GM18858 (cell line): Measurements from ENCODE around the gene KMO.
A peak's percentile ranks its signal among the peaks of the same experiment; 100 is the strongest.

Experiments used
- ATAC-seq: cut with Tn5 transposase; IDR thresholded peaks from one replicate; pipeline ENCODE4 v1.9.1; 2021; ENCODE audit not compliant: unreplicated experiment

Gene KMO

DNA sequence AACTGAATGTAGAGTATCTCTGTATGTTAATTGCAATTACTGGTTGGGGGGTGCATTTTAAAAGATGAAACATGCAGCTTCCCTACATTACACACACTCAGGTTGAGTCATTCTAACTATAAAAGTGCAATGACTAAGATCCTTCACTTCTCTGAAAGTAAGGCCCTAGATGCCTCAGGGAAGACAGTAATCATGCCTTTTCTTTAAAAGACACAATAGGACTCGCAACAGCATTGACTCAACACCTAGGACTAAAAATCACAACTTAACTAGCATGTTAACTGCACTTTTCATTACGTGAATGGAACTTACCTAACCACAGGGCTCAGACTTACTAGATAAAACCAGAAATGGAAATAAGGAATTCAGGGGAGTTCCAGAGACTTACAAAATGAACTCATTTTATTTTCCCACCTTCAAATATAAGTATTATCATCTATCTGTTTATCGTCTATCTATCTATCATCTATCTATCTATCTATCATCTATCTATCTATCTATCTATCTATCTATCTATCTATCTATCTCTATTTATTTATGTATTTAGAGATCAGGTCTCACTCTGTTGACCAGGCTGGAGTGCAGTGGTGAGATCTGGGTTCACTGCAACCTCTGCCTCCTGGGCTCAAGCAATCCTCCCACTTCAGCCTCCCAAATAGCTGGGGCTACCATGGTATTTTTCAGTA is 60.2 kb downstream of the KMO start:
- peak; percentile 71 for ATAC-seq

DNA sequence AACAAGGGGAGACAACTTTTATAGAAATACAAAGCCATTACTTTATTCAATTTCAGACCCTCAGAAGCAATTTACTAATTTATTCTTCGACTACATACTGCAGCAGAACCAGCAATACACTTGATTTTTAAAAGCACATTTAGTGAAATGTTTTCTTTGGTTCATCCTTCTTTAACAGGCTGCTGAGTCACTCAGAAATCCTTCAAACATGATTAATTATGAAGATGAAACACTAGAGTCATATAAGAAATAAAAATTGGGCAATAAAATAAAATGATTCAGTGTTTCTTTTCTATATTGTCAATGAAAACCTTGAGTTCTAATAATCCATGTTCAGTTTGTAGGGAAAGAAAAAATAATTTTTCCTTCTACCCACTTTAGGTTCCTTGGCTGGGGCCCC is 61.0 kb downstream of the KMO start:
- ATAC-seq = no peak

DNA sequence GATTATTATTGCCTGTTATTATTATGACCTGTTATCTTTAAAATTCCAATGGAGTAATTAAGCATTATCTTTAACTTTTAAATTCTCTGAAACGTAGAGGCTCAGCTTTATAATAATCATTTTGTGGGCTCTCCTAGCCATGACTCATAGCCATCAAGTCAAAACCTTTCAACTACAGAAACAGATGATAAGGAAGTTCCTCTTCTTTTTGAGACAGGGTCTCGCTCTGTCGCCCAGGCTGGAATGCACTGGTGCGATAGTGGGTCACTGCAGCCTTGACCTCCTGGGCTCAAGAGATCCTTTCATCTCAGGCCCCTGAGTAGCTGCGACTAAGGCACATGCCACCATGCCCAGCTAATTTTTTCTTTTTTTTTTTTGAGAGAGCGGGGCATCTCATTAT is 64.5 kb downstream of the KMO start:
- no peak for ATAC-seq

DNA sequence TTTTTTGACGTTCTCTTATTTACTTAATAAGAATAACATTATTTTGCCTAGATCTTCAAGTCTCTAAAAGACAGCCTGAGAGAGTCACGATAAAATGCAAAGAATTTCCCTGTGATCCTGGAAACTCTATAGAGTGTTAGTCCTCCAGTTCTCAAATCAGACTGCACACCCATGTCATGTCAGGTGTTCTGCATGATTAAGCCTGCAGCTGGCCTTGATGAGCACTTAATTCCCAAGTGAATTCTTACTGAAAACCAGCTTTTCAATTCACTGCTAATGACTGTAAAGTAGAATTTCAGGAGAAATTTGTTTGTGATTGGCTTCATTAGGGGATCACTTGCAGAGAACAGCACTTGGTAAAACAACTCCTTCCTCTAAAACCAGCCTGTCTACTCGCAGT is 66.1 kb downstream of the KMO start:
- no peak for ATAC-seq

DNA sequence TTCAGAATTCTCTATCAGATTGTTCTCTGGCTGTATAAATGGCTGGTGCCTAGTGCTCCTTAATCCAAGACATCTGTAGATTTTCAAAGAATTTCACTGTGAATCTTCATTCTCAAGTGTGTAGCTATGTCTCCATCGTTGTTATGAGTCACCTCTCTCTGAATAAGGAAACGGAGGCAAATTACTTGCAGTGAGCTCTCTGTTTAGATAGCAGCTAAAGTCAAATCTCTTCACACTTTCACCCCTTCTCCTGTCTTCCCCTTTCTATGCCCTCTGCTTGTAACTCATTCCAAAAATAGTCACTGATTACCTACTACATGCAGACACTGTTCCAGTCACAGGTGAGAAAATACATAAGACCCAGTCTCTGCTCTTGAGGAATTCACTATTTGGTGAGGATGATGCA is 68.3 kb downstream of the KMO start:
- peak; percentile 87 for ATAC-seq

DNA sequence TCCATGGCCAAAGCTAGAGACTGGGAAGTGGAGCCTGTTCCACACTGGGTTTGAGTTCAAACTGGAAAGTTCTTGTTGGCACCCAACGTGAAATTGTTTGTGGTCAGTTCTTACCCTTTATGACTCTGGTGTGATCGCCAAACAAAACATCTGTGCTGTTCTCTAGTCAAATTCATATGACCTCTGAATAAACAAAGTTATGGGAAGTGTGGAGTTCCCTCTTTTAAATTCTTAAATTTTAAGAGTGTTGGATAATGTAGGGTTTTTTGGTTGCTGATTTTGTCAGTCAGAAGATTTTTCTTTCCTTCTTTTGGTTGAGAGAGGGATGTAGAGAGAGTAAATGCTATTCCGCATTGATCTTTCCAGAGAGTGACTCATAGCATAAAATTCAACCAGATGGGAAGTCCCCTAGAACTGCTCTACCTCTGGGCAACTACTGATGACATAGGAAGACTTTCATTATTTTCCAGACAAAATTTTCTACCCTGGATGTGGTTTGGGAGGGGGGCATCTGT is 71.6 kb downstream of the KMO start:
- no peak for ATAC-seq

DNA sequence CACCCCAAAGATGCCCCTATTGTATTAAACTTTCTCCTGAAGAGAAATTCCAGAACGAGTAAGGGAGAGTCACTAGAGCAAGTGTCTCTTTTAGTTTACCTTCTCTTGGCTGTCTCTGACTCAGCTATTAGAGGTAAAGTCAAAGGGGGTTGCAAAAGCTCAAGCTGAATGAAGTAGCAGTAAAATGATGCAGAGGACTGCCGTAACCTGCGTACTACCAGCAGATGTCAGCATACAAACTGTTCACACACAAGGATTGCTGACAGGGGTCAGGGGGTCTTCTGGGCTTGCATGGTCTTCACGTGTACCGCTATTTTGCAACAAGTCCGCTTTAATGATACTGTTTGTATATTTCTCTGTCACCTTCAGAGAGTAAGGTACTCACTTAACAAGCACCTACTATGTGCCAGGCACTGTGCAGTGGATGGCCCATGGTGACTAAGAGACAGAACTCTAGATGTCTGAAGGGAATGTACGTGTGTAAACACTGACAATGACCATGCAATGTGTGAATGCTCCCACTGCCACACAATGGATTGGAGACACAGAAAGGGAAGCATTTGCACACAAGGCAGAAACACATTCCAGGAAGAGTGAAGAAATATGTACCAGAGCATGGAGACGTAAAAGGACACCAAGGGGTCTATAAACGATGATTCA is 73.1 kb downstream of the KMO start:
- ATAC-seq = no peak

DNA sequence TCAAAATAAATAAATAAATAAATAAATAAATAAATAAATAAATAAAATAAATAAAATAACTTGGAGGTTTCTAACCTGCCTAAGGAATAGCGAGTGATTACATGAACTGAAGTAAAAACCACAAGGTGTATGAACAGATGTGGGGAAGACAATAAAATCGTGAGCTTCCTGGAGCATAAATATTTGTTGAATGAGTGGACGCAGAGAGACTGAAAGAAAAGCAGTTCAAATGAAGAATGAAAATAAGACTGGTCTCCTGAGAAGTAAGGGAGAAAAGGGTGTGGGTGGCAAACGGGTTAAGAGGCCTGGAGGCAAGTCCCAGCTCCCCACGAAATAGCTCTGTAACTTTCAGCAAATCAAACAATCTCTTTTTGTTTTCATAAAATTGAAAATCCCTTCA is 74.4 kb downstream of the KMO start:
- no peak for ATAC-seq

DNA sequence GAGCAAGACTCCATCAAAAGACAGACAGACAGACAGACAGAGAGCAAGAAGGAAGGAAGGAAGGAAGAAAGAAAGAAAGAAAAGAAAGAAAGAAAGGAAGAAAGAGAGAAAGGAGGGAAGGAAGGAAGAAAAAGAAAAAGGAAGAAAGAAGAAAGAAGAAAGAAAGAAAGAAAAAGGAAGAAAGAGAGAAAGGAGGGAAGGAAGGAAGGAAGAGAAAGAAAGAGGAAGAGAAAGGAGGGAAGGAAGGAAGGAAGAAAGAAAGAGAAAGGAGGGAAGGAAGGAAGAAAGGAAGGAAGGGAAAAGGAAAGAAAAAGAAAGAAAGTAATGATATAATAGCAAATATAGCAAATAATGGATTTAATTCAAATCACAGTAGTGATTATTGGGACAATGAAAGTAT is 75.3 kb downstream of the KMO start:
- no peak for ATAC-seq

DNA sequence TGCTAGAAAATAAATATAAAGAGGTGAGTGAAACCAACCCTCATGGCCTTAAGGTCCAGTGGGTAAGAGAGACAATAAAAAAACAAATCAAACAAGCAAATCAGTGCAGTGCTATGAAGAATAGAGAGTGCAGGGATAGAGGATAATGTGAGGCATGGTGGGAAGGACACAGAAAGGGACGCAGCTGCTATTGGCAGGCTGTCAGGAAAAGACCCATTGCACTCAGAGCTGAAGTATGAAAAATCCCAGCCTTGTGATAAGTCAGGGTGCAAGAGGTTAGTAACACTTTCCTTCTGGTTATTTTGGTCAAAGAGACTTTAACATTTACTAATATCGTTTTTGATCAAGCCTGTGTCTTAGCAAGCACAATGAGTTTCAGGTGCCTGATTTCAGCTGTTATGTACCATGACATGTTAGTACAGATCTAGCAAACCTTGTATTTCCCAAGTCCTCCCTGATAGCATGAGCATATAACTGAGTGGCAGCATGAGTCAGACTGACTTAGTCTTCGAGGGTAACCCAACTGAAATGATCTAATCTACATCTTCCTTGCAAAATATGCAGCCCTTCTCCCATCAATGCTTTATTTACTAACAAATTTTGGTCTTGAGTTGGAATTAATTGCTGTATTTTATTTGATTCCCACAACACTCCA is 76.3 kb downstream of the KMO start:
- ATAC-seq = no peak

DNA sequence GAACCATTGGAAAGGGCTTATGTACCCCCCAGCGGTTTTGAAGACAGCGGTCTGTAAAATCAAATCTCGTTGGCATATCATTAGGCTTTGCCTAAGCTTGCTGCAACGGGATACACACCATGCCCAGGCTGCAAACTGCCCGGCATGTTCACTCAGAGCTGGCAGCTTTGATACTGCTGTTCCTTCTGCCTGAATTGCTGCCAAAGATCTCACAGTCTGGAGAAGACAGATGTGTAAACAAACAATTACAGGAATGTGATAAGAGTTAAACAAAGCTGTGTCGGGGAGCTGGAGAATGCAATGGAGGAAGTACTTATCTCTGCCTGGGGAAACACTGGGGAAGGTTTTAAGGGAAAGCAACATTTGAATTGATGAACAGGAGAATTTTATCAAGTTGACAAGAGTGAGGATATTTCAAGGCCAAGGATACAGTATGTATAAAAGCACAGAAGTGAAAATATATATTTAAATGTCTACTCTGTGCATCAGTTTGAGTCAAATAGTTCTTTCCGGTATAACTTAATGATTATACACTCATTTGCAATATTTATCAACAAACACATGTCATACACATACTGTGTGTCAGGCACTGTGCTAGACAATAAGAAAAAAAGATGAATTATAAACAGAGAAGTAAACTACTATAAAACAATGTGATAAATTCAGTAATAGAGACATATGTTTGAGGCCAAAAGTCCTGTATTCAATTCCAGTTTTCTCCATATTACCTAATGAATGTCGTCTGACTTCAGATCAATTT is 78.1 kb downstream of the KMO start:
- no peak for ATAC-seq

DNA sequence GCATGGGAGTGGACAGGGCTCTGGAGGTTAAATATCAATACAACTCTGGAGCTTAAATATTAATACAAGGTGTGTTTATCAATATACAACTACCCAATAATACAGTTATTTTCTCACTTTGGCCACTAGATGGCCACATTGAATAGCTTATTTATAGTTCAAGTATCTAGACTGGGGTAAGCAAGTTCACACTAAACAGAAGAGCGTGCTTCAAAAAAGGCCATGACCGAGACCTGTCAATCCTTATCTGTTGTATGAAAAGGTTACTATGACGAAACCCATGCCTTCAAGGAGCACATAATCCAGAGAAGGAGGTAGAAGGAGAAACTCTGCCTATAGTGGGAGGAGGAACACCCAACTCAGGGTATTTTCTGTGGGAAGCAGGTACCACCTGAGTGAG is 78.9 kb downstream of the KMO start:
- ATAC-seq = peak; percentile 92

DNA sequence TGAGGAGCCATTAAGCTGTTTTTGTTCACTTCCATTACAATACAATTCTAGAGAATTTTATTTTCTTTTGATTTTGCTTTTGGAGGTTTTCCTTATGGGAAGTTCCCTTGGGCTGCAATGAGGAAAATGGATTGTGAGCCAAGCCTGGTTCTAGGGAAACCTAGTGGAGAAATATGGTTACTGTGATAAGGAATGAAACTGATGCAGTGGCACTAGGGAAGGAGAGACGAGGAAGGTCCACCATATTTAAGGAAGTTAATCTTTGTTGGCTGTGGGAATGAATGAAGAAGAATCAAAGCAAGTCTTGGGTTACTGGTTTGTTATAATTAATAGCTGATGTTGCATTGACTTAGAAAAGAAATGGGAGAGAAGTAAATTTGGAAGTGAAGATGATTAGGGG is 79.6 kb downstream of the KMO start:
- ATAC-seq = no peak

DNA sequence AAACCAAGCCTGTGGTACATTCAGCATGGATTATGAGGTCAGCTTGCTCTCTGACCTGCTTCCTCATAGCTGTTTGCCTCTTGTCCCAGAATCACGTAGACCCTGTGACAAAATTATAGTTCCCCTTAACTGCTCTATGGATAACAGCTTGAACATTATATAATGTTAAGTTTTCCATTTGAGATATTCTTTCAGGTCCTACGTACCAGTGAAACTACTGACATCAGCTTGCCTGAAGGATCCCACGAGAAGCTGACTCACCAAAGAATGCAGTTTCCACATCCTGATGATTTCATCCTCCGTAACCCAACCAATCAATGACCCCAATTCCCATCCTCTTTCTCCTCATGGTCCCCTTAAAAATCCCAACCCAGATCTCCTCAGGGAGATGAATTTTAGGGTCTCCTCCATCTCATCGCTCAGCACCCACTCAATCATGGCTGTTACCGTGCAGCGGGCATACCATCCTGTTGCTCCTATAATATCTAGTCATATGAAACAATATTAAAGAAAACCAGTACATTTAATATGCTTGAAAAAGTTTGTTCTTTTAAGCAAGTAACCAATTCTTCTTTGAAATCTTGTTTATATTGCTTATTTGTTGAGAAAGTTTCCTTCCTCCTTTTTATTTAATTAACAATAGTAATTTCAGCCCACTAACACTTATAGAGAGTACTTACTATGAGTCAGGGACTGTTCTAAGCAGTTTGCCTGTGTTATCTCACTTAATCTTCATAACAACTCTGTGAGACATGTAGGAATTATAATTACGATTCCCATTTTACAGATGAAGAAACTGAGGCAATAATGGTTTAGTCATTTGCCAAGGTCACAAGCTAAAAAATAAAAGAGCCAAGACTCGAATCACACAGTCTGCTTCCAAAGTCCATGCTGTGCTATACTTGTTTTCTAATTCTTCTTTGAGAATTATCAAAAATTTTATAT is 80.6 kb downstream of the KMO start:
- ATAC-seq = no peak

DNA sequence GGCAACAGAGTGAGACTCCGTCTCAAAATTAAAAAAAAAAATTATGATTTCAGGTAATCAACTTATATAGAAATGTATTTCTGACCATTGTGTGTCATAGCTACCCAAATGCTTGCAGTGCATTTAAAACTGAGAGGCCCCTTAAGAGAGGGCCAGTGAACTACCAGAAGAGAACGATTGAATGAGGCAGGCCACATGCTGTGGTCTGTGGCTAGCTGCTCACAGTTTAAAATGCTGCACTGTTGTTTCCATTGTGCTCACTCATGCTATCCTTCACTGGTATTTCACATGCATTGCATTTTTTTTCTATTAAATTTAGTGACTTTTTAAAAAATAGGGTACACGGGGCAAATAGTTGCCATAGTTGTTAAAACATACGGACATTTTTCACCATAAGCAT is 82.0 kb downstream of the KMO start:
- ATAC-seq = no peak

DNA sequence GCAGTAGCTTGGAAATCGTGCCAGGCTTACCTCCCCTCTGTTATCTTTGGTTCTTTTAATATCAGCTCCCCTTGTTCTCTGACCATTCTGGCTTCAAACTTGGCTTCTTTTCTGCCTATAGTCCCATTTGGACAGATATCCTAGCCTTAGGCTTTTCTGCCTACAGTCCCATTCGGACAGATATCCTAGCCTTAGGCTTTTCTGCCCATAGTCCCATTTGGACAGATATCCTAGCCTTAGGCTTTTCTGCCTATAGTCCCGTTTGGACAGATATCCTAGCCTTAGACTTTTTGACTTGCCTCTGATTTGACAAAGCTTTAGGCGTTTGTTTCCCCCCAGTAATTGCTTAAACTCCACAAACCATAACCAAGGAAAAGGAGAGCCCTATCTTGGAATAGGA is 82.4 kb downstream of the KMO start:
- ATAC-seq = no peak

DNA sequence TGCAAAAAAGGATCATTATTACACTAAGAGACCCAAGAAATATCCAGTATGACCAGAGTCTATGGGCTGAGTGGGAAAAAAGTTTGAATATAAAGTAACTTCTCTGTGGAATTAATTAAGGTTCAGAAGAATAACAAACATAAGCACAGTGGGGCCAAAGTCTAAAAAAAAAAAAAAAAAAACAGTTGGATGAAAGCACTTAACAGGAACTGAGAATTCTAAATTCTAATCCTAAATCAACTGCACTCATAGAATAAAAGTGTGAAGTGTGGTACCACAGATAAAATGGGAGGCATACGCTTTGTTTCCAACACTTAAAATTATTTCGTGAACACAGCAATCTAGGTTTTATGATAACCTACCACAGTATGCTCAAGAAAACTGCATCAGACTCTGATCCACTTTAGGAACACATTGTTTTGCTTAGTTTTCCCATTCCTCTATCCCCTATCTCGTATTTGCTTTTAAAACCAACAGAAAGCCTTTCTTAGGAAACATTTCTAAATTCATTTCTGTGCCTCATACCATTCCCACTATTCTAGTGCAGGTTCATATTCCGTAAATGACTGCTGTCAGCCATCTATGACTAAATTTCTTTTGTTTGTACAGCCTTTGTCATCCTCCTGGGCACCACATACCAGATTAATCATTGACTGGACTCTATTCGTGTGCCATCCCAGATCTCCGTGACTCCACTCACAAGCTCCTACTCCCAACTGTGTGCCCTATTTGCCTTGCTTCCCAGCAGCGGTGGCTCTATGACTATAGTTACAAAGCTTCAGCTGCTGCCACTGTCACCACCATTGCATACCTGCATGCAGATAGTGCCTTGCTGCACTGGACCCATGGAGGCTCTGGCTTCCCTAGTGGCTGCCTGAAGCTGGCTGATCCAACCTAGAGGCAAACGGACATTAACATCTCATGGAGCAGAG is 83.1 kb downstream of the KMO start:
- no peak for ATAC-seq

DNA sequence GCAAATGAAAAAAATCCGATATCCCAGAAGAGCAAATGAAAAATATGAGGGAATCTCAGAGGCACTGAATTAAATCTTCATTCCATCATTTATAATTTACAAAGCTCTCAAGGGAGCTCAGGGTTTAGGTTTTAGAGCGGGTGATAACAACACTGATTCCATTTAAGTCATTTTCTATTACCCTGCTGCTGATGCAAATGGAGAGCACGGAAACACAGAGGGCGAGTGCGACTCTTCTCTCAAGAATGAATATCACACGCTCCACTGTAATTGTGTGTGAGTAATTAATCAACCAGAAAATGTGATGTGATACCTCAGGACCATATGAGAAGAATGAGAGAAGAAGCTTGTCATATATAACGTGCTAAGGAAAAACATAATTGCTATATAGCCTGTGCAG is 85.2 kb downstream of the KMO start:
- ATAC-seq = no peak

DNA sequence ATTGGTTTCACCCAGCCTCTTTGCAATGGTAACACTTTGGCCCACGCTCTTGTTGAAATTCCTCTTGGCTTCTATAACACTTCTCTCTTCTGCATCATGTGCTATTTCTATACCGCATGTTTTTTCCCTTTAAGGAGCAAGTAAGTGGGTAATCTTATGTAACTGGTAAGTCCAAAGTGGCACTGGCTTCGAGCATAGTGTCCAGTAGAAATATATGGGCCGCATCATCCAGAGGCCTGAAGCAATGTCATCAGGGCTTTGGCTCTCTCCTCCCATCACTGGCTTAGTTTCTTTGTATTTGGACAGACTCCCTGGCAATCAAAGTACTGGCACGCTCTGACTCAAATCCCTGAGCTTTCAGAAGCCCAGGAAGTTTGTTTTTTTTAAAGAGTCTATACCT is 90.5 kb downstream of the KMO start:
- ATAC-seq = no peak
